Kidney capillary endothelial cell (primary cell): ENCODE data around the gene WDR12.
"Not testable (repeated sequence)": the region's sequence is repeated elsewhere in the genome, so short reads cannot be mapped to it uniquely, and the experiment has no call there.

Experiments used
- DNase-seq: peaks from one replicate; pipeline ENCODE4 v3.0.0-alpha.2; 2018; ENCODE audit warnings: low spot score

Gene WDR12

DNA sequence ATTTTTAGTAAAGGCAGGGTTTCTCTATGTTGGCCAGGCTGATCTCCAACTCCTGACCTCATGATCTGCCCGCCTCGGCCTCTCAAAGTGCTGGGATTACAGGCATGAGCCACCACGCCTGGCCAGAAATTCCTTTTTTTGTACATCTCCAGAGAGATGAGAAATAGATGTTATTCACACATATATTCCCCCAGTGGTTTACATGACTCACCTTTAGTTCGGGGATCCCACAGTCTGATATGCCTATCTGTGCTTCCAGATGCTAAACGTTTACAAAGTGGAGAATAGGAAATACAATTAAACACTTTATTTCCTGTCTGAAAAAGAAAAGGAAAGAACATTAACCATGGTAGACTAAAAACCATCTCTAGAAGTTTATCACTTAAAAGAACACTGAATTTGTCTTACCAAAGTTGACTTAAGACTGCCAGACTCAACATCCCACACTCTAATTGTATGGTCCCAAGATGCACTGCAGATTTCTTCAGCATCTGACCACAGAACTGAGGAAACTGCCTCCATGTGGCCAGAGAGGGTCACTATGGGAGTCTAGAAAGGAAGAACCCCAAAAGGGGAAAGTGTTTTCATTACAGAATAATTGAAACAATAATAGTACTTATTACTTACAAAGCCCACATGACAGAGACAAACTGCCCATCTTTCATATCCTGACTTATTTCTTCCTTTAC is 27.3 kb downstream of the WDR12 start:
- DNase-seq: no peak

DNA sequence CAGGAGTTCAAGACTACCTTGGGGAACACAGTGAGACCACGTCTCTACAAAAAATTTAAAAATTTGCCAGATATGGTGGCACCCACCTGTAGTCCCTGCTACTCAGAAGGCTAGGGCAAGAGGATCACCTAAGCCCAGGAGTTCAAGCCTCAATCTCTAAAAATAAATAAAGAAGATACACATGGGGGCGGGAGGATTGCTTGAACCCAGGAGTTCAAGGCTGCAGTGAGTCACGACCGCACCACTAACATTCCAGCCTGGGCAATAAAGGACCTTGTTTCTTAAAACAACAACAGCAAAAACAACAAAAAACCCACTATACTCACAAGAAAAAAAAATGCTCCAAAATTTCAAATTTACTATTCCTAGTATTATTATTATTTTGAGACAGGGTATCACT is 29.9 kb downstream of the WDR12 start:
- DNase-seq: no peak

DNA sequence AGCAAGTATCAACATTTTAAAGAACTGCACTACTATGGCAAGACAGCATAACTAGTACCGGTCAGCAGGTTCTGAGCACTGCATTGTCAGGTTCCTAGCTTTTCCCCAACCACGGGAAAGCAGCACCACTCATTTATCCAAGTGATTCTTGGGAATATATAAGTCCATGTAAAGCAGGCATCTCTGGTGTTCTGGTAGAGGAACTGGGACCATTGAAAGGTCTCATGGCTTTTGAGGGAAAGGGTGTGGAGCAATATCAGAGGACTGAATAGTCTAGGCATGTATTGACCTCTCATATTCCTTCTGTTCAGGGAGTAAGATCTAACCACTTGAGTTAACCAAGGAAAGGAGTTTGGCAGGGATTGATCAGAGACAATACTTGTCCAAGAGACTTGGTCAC is 33.8 kb downstream of the WDR12 start:
- DNase-seq: no peak

DNA sequence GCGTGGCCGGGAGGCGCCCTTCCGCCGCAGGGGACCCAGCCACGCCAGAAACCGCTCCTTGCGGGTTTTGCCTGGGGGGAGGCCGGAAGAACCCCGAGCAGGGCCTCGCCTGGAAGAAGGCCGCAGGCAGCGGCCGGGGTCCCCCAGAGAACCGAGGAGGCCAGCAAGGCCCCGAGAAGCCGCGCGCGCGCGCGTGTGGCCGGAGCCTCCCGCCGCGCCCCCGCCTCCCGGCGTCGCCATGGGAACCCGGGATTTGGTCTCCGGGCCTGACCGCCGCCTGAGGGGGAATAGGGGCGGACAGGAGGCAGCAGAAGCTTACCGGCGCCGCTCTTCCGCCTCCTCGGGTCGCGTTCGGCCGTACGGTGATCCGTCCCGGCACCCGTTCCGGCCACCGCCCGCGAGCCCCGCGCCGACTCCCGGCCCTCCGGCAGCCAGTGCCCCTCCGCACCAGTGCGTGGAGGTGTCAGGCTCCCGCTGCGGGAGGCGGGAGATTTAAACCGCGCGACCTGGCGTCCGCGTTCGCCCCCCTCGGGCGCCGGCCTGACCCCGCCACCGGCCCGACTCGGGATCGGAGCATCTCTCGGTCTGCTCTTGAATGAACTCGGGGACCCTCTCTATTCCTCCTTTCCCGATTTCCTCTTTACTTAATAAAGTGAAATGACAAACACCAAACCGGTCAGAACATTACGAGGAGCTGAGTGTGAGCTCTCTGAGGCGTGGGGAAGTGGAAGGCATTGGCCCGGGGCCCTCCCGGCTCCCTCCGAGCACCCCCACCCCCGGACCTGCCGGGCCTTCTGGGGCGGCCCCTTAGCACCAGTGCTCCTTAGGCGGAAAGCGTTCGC is 40.0 kb downstream of the WDR12 start, which contains the start of gene ICA1L:
ICA1L (minus strand) TSS at position 467 of the 842 bp plus-strand sequence. CDS start 42,757 bp downstream, outside the sequence.
- DNase-seq: peak; percentile 40

DNA sequence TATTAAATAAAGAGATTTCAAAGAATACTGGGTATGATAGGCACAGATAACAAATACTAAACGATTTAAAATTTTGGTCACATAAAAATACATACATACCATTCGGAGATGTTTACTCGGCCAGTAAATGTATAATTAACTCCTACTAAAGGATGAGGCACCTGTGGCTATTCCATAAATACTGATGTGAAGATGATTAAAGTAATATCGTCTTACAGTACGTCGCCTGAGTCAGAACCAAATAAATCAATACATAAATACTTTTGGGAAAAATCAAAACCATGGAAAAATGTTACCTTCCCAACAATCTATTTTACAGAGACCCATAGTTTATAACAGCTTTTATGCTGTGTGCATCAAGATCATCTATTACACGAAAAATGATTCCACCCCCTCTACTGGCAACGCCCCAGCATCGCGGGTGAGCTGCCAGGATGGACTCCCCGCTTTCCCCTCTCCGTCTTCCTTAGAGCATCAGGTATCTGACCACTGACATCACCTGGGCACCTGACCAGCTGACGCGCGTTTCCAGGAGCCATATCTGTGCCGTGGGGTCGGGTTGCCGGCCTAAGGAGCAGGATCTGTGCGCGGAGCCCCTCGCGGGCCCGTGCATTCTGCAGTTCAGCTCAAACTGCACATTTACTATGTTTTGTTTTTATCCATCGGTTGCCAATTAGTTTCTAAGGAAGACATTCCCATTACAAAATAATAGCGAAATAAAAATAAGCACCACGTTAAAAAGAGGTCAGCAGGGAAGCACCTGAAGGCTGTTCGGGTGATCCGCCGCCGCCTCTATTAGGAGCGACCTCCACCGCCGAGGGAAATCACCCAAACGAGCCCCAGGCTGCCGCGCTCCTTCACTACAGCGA is 40.8 kb downstream of the WDR12 start:
- peak; percentile 42 for DNase-seq

DNA sequence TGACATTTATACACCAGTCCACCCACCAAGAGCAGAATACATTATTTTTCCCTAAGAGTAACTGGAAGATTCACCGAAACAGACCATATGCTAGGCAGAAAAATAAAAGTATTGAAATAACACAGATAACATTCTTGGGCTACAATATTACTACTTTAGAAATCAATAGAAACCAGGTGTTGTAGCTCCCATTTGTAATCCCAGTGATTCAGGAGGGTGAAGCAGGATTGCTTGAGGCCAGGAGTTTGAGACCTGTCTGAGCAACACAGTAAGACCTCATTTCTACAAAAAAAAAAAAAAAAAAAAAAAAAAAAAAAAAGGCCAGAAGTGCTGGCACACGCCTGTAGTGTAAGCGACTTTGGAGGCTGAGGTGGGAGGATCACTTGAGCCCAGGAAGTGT is 49.5 kb downstream of the WDR12 start:
- DNase-seq: no peak

DNA sequence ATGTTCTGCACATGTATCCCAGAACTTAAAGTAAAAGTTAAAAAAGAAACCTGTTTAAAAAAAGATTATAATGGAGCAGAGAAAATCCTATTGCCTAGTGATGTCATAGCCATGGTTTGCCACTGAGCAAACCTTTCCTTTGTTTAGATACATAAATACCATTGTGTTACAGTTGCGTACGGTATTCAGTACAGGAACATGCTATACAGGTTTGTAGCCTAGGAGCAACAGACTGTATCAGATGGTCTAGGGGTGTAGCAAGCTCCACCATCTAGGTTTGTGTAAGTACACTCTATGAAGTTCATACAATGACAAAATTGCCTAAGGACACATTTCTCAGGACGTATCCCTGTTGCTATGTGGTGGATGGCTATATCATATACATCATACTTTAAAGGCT is 52.9 kb downstream of the WDR12 start:
- no peak for DNase-seq

DNA sequence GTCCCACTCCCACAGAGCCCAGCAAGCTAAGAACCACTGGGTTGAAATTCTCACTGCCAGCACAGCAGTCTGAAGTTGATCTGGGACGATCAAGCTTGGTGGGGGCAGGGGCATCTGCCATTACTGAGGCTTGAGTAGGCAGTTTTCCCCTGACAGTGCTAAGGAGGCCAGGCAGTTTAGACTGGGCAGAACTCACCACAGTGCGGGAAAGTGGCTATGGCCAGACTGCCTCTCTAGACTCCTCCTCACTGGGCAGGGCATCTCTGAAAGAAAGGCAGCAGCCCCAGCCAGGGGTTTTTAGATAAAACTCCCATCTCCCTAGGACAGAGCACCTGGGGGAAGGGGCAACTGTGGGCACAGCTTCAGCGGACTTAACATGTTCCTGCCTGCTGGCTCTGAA is 62.1 kb downstream of the WDR12 start:
- not testable (repeated sequence) for DNase-seq

DNA sequence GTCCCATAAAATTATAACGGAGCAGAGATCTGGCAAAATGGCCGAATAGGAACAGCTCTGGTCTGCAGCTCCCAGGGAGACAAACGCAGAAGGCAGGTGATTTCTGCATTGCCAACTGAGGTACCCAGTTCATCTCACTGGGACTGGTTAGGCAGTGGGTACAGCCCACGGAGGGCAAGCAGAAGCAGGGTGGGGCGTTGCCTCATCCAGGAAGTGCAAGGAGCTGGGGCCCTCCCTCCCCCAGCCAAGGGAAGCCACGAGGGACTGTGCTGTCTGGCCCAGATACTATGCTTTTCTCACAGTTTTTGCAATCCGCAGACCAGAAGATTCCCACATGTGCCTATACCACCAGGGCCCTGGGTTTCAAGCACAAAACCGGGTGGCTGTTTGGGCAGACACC is 62.7 kb downstream of the WDR12 start:
- no peak for DNase-seq

DNA sequence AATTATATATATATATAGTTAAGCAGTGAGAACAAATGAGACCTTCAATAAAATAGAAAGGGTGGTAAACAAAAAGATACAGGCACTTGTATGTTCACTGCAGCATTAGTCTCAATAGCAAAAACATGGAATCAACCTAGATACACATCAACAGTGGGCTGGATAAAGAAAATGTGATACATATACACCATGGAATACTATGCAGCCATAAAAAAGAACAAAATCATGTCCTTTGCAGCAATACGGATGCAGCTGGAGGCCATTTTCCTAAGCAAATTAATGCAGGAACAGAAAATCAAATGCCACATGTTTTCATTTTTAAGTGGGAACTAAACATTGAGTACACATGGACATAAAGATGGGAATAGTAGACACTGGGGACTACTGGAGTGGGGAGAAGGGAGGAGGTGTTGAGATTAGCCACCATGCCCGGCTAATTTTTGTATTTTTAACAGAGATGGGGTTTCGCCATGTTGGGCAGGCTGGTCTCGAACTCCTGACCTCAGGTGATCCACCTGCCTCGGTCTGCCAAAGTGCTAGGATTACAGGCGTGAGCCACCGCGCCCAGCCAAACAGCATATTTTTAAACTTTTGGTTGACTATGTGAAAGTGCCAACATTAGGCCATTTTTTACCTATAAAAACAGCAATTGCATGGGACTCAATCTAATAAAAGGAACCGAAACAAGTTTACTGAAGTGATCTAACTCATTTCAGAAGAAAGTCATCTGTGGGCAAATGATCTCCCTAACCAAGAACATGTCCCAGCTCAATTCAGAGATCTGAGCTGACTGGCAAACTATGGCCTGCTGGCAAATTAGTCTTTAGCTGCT is 63.6 kb downstream of the WDR12 start:
- no peak for DNase-seq

DNA sequence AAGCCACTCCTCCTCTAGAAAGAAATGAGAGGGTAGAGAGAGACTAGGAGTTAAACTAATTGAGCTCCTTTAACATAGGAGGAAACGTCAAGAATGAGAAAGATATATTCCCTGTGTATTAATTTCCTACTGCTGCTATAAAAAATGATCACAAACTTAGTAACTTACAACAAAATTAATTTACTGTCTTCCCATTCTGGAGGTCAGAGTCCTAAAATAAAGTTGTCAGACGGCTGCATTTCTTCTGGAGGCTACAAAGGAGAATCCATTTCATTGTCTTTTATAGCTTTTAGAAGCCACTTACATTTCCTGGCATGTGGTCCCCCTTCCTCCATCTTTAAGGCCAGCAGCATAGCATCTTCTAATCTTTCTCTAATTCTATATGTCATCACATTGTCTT is 66.8 kb downstream of the WDR12 start:
- no peak for DNase-seq

DNA sequence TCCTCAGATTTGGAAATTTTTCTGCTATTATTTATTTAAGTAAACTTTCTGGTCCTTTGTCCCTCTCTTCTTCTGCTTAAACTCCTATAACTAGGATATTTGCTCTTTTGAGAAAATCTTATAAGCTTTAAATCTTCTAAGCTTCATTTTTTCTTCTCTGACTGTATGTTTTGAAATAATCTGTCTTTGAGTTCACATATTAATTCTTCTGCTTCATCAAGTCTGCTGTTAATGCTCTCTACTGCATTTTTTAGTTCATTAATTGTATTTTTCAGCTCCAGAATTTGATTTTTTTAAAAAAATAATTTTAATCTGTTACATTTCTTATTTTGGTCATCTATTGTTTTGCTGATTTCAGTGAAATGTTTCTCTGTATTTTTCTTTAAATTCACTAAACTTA is 68.8 kb downstream of the WDR12 start:
- DNase-seq: no peak

DNA sequence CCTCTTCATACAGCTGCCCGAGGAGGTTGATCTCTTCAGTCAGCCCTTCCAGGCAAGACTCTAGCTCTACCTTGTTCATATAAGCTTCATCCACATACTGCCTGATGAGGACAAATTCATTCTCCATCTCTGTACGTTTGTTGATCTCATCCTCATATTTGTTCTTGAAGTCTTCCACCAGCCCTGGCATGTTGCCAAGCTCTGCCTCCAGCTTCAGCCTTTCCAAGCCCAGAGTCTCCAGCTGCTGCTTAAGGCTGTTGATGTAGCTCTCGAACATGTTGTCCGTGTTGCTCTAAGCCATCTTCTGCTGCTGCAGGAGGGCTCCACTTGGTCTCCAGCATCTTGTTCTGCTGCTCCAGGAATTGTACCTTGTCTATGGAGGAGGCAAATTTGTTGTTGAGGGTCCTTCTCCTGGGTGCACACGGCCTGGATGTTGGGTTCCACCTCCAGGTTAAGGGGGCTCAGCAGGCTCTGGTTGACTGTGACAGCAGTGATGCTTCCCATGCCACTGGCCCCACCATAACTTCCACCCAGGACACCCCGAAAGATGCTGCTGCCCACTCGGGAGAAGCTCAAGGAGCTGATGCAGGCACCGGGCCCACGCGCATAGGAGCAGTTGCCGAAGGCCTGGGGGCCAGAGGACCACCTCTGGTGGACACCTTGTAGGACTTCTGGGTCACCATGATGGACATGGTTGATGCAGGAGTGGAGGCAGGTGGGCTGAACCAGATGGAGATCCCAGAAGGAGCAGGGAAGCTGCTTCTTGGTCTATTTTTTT is 70.2 kb downstream of the WDR12 start:
- DNase-seq: no peak

DNA sequence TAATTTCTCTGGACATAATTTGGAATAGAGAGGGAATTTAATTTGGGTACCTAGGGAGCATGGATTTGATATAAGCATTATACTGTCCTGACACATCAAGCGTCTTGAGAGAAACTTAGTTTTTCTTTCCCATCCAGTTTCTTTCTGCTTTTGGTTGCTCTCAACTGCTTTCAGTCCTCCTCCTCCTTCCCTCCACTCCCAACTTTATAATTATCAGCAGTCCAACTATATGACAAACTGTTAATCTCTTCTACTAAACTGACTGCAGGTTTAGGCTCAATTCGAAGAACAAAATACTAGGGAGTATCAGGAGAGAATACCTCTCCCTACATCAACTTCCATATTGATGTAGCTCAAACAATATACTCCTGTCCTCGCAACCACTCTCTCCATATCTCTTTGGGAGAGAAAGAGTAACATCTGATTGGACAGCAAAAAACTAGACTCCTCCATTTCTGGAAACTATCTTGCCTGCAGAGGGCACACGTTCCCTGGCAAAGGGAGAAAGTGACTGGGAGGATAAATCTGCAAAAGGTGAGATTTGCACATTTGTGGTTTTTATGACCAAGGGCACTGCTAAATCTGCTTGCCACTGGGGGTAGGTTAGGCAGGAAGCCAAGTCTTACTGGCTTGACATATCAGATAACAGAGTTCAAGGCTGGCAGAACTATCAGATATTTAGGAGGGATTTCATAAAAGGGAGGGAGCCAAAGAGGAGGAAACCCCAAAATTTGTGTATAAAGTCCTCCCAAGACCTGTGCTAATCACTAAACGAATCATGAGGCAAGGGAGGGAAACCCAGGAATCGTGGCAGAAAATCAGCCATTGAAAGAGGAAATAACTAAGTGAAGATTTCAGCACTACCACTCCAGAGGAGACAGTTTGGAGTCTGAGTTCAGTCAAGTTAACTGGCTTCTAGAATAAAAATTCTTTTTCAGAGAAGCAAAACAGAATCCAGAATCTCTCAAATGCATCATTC is 79.9 kb downstream of the WDR12 start:
- DNase-seq: peak; percentile 13

DNA sequence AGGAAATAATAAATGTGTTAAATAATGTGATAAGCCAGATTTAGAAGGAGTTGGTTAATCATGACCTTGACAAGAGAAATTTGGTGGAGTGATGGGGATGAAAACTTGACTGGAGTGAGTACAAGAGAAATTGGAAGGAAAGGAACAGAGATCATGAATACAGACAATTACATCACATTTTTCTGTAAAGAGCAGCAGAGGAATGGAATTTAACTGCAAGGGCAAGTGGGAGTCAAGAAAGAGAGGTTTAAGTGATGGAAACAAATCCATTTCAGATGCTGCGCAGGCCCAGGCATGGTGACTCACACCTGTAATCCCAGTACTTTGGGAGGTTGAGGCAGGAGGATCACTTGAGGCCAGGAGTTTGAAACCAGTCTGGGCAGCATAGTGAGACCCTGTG is 86.6 kb downstream of the WDR12 start:
- no peak for DNase-seq
